ENCODE measurements around the gene EOGT.

DNA sequence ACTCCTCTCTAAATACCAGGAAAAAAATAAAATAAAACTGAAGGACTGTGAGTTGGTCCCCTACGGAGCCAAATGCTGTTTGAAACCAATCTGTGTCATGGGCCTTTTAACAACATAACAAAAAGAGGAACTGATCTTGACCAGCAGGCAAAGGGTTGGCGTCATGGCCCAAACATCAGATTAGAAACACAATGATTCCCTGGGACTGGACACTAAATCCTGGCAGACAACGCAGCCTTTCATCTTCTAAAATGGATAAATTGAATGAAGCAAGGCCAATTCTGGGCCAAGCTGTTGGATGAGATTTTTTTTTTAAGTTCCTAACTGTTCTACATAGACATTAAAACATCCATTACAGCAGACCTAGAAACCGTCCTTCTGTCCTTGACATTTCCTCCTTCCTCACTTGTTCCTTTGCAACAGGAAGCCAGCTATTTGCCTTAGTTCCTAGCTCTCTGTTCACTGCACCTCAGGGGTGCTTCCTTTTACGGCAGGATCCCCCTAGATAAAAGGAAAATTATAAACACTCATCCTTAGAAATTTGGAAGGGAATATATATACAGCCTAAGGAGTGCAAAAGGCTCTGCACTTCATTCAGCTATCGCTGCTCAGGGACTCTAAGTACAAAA lies 59.6 kb downstream of the EOGT start:
- no peak for TF ChIP-seq POLR2A (IDR thresholded peaks at IDR 0.05)
- TF ChIP-seq, protein P1, sequence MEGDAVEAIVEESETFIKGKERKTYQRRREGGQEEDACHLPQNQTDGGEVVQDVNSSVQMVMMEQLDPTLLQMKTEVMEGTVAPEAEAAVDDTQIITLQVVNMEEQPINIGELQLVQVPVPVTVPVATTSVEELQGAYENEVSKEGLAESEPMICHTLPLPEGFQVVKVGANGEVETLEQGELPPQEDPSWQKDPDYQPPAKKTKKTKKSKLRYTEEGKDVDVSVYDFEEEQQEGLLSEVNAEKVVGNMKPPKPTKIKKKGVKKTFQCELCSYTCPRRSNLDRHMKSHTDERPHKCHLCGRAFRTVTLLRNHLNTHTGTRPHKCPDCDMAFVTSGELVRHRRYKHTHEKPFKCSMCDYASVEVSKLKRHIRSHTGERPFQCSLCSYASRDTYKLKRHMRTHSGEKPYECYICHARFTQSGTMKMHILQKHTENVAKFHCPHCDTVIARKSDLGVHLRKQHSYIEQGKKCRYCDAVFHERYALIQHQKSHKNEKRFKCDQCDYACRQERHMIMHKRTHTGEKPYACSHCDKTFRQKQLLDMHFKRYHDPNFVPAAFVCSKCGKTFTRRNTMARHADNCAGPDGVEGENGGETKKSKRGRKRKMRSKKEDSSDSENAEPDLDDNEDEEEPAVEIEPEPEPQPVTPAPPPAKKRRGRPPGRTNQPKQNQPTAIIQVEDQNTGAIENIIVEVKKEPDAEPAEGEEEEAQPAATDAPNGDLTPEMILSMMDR (IDR thresholded peaks at IDR 0.05) = no peak
- no peak for TF ChIP-seq POLR2AphosphoS5 (IDR thresholded peaks at IDR 0.05; ENCODE audit: insufficient read depth in 1 of 2, low read depth in 1 of 2)

Measured in vagina (tissue), 2 donors.